HL-60/S4 treated with phorbol 12-myristate 13-acetate at 8.2 ng/mL for 4 days and 3 days (cell line): ENCODE data around the gene GLYATL1.

Experiments used
- in situ Hi-C: fragments of 300-500 bp; cut with MboI; formaldehyde crosslinking; loops from 2 replicates; pipeline ENCODE4 v1.15.0; 2022; ENCODE audit warnings: low sequenced_read_pairs

The GLYATL1 gene

GRCh38 chr11:58926251-58926650, 13.0 kb upstream of the GLYATL1 start:
- in situ Hi-C loops, result no loop called here

- in situ Hi-C loops, result no loop called here
Observed at GRCh38 chr11:58926695-58927094, 12.6 kb upstream of the GLYATL1 start.

GRCh38 chr11:58927393-58928106, 11.7 kb upstream of the GLYATL1 start:
- in situ Hi-C loops, result no loop called here

GRCh38 chr11:58928107-58928499, 11.2 kb upstream of the GLYATL1 start:
- in situ Hi-C loops, result no loop called here

- in situ Hi-C loops, result no loop called here
Observed at GRCh38 chr11:58928691-58929090, 10.6 kb upstream of the GLYATL1 start.

- in situ Hi-C loops, result no loop called here
Observed at GRCh38 chr11:58930926-58931325, 8.4 kb upstream of the GLYATL1 start.

GRCh38 chr11:58933661-58934060, 5.6 kb upstream of the GLYATL1 start:
- in situ Hi-C loops, result no loop called here

- in situ Hi-C loops, result no loop called here
Observed at GRCh38 chr11:58934945-58935513, 4.3 kb upstream of the GLYATL1 start.

GRCh38 chr11:58938398-58938797, 890 bp upstream of the GLYATL1 start:
- in situ Hi-C loops, result no loop called here

GRCh38 chr11:58940028-58940427, 740 bp downstream of the GLYATL1 start:
- in situ Hi-C loops, result no loop called here

- in situ Hi-C loops, result no loop called here
Observed at GRCh38 chr11:58941838-58942237, 2.5 kb downstream of the GLYATL1 start.

GRCh38 chr11:58945663-58946062, 6.4 kb downstream of the GLYATL1 start:
- in situ Hi-C loops, result no loop called here

GRCh38 chr11:58949184-58949583, 9.9 kb downstream of the GLYATL1 start:
- in situ Hi-C loops, result no loop called here

GRCh38 chr11:58957922-58958321, 18.6 kb downstream of the GLYATL1 start:
- in situ Hi-C loops, result no loop called here

GRCh38 chr11:58958500-58958899, 19.2 kb downstream of the GLYATL1 start:
- in situ Hi-C loops, result no loop called here

GRCh38 chr11:58963551-58964104, 24.3 kb downstream of the GLYATL1 start:
- in situ Hi-C loops, result no loop called here

GRCh38 chr11:58965246-58965985, 26.1 kb downstream of the GLYATL1 start:
- in situ Hi-C loops, result no loop called here

- in situ Hi-C loops, result no loop called here
Observed at GRCh38 chr11:58968251-58968711, 29.0 kb downstream of the GLYATL1 start.

- in situ Hi-C loops, result no loop called here
Observed at GRCh38 chr11:58977470-58977869, 38.2 kb downstream of the GLYATL1 start.

- in situ Hi-C loops, result no loop called here
Observed at GRCh38 chr11:58979222-58979621, 39.9 kb downstream of the GLYATL1 start.

- in situ Hi-C loops, result no loop called here
Observed at GRCh38 chr11:58980159-58980843, 41.0 kb downstream of the GLYATL1 start.
